Inflammatory macrophage treated with lipopolysaccharide for 4 hours (primary cell): ENCODE measurements around the gene IL1RAPL2.
"Not testable (repeated sequence)": the region's sequence is repeated elsewhere in the genome, so short reads cannot be mapped to it uniquely, and the experiment has no call there.

Experiments
- DNase-seq: peaks from one replicate; pipeline ENCODE4 v3.0.0-alpha.2; 2020

Gene IL1RAPL2

DNA sequence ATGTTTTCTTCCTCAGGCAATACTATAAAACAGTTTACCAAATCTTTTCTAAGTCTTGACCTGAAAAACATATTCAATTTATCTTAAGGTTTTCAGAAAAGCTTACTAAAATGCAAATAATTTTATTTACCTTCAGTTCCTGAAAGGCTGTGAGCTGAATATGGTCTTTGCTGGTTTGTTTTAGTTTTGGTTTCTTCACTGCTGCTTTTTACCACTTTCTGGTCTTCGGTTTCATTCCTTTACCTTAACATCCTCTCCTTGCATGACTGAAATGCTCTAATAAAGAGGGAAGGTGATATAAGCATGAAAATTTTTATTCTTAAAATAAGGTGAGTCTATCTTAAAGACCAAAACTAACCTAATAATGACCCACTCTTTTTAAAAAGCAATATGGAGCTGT is 1159.2 kb downstream of the IL1RAPL2 start:
- DNase-seq: no peak

- DNase-seq: no peak
Measured at GRCh38 chrX:105738162-105738561, 1172.2 kb downstream of the IL1RAPL2 start.

- no peak for DNase-seq
Measured at GRCh38 chrX:105744291-105744690, 1178.3 kb downstream of the IL1RAPL2 start.

GRCh38 chrX:105744946-105745345 is 1178.9 kb downstream of the IL1RAPL2 start:
- no peak for DNase-seq

GRCh38 chrX:105745863-105746262 is 1179.9 kb downstream of the IL1RAPL2 start:
- DNase-seq: no peak

DNA sequence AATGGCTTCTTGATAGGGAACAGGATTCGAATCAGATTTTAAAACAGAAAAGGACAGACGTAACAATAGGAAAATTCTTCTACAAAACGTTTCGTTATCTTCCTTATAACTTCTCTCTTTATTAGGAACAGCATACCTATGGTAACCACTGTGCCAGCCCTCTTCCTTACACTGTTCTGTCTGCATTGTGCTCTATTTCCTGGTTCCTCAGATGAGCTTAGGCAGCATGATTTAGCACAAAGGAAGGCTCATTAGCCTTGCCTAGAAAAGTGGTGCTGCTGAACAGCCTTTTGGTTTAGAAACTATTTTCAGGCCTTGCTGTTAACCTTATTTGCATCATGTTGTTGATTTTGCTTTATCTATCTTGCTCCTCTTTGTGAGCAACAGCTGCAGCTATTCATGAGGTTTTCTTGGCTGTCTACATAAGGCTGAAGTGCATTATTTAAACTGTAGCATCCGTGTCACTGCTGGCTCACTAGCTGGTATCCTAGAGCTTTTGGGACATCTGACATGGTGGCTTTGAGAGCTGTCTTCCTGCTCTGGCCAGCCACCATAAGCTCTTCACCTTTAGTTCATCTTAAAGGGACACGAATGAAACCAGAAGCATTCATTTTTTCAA is 1186.4 kb downstream of the IL1RAPL2 start:
- no peak for DNase-seq

DNA sequence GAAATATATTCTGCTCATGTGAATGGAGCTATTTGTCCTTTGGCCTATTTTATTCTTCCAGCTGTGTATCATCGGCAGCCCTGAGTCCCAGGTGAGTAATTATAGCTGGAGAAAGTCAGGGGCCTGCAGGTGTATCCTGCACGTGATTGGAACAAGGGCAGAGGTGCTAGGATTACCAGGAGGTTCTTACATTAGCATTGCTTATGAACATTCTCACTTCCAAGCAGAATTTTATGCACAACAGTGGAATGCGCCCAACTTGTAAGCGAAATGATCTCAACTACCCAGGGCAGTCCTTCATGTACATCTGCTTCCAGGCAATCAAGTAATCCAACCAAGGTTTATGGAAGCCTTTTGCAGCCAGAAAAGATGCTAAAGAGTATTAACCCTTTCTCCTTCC is 1187.4 kb downstream of the IL1RAPL2 start:
- DNase-seq: no peak

DNA sequence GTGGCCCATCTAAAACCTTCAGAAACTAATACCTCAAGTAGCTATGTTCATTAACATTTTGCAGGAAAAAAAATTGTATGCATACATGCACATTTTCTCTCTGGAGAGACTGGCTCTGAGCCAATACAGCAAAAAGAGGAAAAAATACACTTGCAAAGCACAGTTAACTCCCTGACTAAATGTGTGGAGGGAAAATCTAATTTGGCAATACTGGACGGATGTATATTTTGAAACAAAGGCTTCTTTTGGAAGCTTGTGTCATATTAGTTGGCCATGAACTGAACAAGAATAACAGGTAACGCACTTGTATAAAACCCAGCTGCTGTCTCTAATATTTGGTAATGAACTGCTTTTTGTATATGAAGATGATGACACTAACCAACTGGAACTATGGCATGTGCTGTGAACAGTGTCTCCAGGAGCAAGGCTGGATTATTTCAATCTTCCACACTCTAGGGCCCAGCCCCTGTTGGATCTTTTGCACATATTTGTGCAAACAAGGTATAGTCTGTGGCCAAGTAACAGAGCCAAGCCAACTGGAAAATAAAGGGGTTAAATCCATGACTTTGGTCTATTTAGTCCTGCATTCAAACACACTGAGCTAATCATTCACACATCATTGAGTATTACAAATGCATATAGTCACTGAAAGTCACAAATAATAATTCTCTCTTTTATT is 1188.4 kb downstream of the IL1RAPL2 start:
- DNase-seq: no peak

DNA sequence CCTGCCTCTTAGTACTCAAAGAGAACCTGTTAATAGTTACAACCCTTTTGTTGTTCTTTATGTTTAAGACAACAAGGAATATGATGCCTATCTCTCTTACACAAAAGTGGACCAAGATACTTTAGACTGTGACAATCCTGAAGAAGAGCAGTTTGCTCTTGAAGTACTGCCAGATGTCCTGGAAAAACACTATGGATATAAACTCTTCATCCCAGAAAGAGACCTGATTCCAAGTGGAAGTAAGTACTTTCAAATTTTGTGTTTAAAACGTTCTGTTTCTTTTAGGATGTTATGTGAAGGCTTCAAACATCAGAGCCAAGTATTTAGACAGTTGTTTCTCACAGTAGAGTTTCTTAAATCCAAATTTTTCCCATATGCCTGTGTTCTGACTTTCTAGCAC is 1189.1 kb downstream of the IL1RAPL2 start:
- DNase-seq: no peak

DNA sequence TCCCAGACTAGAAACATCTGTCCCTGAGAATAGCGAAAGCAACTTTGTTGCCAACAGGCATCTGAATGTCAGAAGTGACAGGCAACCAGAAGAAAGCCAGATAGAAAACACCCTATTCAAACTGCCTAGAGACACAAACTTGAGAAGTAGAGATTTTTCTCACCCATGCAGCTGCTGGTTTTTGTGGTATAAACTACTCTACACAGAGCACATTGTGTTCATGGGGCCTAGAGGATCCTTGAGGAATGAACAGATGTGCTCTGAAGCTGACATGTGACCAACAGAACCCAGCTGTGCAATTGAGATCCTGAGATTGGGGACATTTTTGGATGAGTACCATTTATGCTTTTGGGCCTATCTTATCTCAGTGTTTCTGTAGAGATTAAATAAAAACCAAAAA is 1192.8 kb downstream of the IL1RAPL2 start:
- no peak for DNase-seq

- DNase-seq: no peak
Measured at GRCh38 chrX:105759598-105759997, 1193.6 kb downstream of the IL1RAPL2 start.

GRCh38 chrX:105765691-105766090 is 1199.7 kb downstream of the IL1RAPL2 start:
- no peak for DNase-seq

- DNase-seq: no peak
Measured at GRCh38 chrX:105773801-105774200, 1207.8 kb downstream of the IL1RAPL2 start.

DNA sequence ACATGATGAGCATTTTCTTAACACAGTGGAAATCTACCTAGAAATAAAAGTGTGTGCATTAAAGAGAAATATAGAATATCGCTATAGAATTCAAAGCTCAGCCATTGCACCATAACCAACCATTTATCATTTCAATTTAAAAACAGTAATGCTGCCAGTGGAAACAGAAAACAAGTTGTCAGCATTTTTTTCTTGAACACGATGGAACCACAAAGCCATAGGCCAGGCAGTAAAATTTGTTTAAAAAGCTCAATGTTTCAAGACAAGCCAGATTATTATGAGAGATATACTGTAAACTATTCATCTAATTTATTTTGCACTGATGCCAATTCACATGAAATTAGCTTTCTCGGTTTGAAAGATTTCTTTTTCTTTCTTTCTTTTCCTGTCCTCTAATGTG is 1209.7 kb downstream of the IL1RAPL2 start:
- no peak for DNase-seq

DNA sequence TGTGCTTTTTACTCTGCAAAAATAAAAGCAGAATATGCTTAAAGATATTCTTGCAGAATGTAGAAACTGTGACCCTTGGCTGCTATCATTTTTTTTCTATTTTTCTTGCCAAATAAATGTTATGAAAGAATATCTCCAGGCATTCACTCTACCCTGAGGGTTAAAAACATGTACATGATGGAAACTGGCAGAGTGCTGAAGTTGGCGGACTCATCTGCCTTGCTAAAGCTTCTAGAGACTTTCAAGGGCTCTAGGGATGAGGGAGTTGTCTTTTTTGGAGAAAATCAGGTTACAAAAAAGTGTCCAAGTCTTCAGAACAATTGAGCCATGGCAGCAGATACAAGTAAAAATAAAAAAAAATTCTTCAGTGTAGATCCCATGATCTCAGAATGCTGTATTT is 1215.8 kb downstream of the IL1RAPL2 start:
- DNase-seq: no peak

- not testable (repeated sequence) for DNase-seq
Measured at GRCh38 chrX:105796877-105797276, 1230.9 kb downstream of the IL1RAPL2 start.

DNA sequence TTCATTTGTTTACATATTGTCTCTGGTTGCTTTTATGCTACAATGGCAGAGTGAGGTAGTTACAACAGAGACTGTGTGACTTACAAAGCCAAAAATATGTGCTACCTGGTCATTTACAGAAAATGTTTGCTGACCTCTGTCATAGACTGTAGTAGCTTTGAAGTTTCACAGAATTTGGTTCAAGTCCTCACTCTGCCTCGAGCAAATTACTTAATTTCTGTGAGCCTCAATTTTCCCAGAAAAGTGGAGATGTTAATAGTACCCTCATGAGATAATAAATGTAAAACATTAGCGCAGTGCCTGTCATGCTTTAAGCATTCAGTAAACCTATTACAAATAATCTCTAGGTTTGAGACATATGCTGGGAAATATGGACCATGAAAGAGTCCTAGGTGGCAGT is 1237.9 kb downstream of the IL1RAPL2 start:
- no peak for DNase-seq

GRCh38 chrX:105805655-105806054 is 1239.7 kb downstream of the IL1RAPL2 start:
- DNase-seq: not testable (repeated sequence)

DNA sequence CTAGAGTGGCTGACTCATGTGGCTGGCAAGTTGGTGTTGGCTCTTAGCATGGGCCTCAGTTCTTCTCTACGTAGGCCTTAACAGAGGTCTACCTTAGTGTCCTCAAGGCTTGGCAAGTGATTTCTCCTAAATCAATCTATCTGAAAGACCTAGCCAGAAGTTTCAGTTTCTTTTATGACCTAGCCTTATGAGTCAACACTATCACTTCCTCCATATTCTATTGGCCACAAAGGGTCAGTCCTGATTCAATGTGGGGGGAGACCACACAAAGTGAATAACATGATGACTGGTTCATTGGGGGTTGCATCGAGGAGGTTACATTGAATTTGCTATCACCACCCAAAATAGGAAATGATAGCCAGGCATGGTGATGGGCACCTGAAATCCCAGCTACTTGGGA is 1250.5 kb downstream of the IL1RAPL2 start:
- no peak for DNase-seq
